GM23248 (cell line): ENCODE measurements around the gene SERP2.

Experiments
- EZH2 ChIP-seq: fragments of 200-600 bp; sonication (generic); IDR thresholded peaks from 2 replicates; pipeline ENCODE4 v1.6.1; 2018; ENCODE audit warnings: antibody characterized with exemption, mild to moderate bottlenecking; ENCODE audit not compliant: insufficient read depth, poor library complexity, severe bottlenecking
- EZH2phosphoT487 ChIP-seq: fragments of 200-600 bp; sonication (generic); IDR thresholded peaks from 2 replicates; pipeline ENCODE4 v1.6.1; 2018; ENCODE audit warnings: antibody characterized with exemption, moderate library complexity, mild to moderate bottlenecking, low read depth; ENCODE audit not compliant: insufficient read depth

DNA sequence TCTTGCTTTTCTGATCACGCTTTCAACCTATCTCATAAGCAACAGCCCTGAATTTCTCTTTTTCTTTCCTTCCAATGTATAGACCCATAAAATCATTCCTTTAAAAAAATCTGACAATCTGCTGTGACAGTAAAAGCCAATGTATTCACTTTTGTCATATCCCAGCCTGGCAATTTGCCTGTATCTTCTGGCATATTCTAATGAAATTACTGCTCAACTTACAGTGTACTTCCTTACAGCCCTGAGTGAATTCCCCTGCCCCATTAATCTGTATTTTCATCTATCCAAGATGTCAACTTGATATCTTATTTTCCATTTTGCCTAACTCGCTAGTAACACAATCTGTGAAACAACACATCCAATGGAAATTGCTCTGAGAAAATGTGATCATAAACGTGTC lies 18.0 kb upstream of the SERP2 start:
- TF ChIP-seq EZH2phosphoT487, result no peak
- TF ChIP-seq EZH2, result no peak
